ENCODE results near the gene SPEN. TPM values are rescaled to one million over a fixed set of nuclear protein-coding genes. Genes with fewer than 3 reads are reported as not detected.
"Not testable (repeated sequence)": the region's sequence is repeated elsewhere in the genome, so short reads cannot be mapped to it uniquely, and the experiment has no call there.

SPEN gene
- total RNA-seq, 1 donor from 2014 or later, result 39.4 TPM

DNA sequence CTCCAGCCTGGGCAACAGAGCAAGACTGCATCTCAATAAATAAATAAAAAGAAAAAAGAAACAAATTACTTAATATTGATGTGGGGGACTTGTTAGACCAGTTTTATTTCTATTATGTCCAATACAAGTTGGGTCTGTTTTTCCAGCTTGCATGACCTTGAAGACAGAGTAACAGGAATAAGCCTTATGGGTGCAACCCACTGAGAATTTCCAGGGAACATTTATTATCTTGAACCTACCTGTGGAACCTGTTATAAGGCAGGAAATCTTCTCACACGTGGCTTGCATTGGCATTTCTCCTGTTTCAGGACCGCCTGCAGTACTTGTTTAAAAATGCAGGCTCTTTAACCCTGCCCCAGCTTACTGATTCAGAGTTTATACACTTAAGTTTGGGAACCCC lies 64.4 kb downstream of the SPEN start:
- peaks cover 18% of the 10 kb centered on the region for H3K4me1 Mint-ChIP-seq (ENCODE audit: low read depth)
- no peak overlapping the region for H3K27ac Mint-ChIP-seq (ENCODE audit: unreplicated experiment)
- H3K9me3 Mint-ChIP-seq (ENCODE audit: low read depth), result no peaks in the 10 kb centered on the region
- no peak overlapping the region for H3K4me3 Mint-ChIP-seq (ENCODE audit: unreplicated experiment)
- H3K36me3 Mint-ChIP-seq (ENCODE audit: low read depth), result peaks cover 16% of the 10 kb centered on the region
- DNase-seq (ENCODE audit: low spot score), result no peak
- H3K27me3 Mint-ChIP-seq (ENCODE audit: low read depth), result no peaks in the 10 kb centered on the region
- TF ChIP-seq, protein P1, sequence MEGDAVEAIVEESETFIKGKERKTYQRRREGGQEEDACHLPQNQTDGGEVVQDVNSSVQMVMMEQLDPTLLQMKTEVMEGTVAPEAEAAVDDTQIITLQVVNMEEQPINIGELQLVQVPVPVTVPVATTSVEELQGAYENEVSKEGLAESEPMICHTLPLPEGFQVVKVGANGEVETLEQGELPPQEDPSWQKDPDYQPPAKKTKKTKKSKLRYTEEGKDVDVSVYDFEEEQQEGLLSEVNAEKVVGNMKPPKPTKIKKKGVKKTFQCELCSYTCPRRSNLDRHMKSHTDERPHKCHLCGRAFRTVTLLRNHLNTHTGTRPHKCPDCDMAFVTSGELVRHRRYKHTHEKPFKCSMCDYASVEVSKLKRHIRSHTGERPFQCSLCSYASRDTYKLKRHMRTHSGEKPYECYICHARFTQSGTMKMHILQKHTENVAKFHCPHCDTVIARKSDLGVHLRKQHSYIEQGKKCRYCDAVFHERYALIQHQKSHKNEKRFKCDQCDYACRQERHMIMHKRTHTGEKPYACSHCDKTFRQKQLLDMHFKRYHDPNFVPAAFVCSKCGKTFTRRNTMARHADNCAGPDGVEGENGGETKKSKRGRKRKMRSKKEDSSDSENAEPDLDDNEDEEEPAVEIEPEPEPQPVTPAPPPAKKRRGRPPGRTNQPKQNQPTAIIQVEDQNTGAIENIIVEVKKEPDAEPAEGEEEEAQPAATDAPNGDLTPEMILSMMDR (IDR thresholded peaks at IDR 0.05), result no peak

DNA sequence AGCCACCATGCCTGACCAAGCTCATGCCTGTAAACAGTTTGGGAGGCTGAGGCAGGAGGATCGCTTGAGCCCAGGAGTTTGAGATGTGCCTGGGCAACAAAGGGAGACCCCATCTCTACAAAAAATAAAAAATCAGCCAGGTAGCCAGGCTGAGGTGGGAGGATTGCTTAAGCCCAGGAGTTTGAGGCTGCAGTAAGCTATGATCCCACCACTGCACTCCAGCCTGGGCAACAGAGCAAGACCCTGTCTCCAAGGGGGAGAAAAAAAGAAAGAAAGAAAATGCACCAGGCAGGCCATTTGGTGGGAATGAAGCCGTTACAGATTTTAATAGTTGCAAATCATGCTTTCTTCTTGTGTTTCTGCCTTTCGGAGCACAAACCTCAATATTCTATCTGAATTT lies 66.1 kb downstream of the SPEN start:
- H3K9me3 Mint-ChIP-seq (ENCODE audit: low read depth); H3K27me3 Mint-ChIP-seq (ENCODE audit: low read depth); H3K4me3 Mint-ChIP-seq (ENCODE audit: unreplicated experiment); H3K27ac Mint-ChIP-seq (ENCODE audit: unreplicated experiment); DNase-seq (ENCODE audit: low spot score): not testable (repeated sequence)
- peaks cover 29% of the 10 kb centered on the region for H3K4me1 Mint-ChIP-seq (ENCODE audit: low read depth)
- peaks cover 16% of the 10 kb centered on the region for H3K36me3 Mint-ChIP-seq (ENCODE audit: low read depth)

- peaks cover 15% of the 10 kb centered on the region for H3K36me3 Mint-ChIP-seq (ENCODE audit: low read depth)
- peak overlapping the region; percentile 0 for H3K27ac Mint-ChIP-seq (ENCODE audit: unreplicated experiment)
- H3K27me3 Mint-ChIP-seq (ENCODE audit: low read depth), result no peaks in the 10 kb centered on the region
- peaks cover 39% of the 10 kb centered on the region for H3K4me1 Mint-ChIP-seq (ENCODE audit: low read depth)
- no peak overlapping the region for H3K4me3 Mint-ChIP-seq (ENCODE audit: unreplicated experiment)
- no peak for DNase-seq (ENCODE audit: low spot score)
- TF ChIP-seq, protein P1 (IDR thresholded peaks at IDR 0.05), result no peak
- H3K9me3 Mint-ChIP-seq (ENCODE audit: low read depth), result no peaks in the 10 kb centered on the region
Measured at GRCh38 chr1:15915991-15916390, 68.5 kb downstream of the SPEN start.

- Mint-ChIP-seq H3K4me3 (ENCODE audit: unreplicated experiment) (no peak overlapping the region), H3K36me3 (ENCODE audit: low read depth) (peaks cover 14% of the 10 kb centered on the region), H3K27ac (ENCODE audit: unreplicated experiment) (peak overlapping the region; percentile 88), H3K4me1 (ENCODE audit: low read depth) (peaks cover 42% of the 10 kb centered on the region), H3K27me3 (ENCODE audit: low read depth) (no peaks in the 10 kb centered on the region), H3K9me3 (ENCODE audit: low read depth) (no peaks in the 10 kb centered on the region)
- no peak for DNase-seq (ENCODE audit: low spot score)
- TF ChIP-seq, protein P1 (IDR thresholded peaks at IDR 0.05), result no peak
Measured at GRCh38 chr1:15916417-15916816, 68.9 kb downstream of the SPEN start.

GRCh38 chr1:15916916-15917315 lies 69.4 kb downstream of the SPEN start:
- H3K36me3 Mint-ChIP-seq (ENCODE audit: low read depth), result peaks cover 13% of the 10 kb centered on the region
- no peaks in the 10 kb centered on the region for H3K27me3 Mint-ChIP-seq (ENCODE audit: low read depth)
- H3K4me1 Mint-ChIP-seq (ENCODE audit: low read depth), result peaks cover 44% of the 10 kb centered on the region
- TF ChIP-seq, protein P1 (IDR thresholded peaks at IDR 0.05), result no peak
- no peaks in the 10 kb centered on the region for H3K9me3 Mint-ChIP-seq (ENCODE audit: low read depth)
- peak overlapping the region; percentile 88 for H3K27ac Mint-ChIP-seq (ENCODE audit: unreplicated experiment)
- H3K4me3 Mint-ChIP-seq (ENCODE audit: unreplicated experiment), result no peak overlapping the region
- no peak for DNase-seq (ENCODE audit: low spot score)

DNA sequence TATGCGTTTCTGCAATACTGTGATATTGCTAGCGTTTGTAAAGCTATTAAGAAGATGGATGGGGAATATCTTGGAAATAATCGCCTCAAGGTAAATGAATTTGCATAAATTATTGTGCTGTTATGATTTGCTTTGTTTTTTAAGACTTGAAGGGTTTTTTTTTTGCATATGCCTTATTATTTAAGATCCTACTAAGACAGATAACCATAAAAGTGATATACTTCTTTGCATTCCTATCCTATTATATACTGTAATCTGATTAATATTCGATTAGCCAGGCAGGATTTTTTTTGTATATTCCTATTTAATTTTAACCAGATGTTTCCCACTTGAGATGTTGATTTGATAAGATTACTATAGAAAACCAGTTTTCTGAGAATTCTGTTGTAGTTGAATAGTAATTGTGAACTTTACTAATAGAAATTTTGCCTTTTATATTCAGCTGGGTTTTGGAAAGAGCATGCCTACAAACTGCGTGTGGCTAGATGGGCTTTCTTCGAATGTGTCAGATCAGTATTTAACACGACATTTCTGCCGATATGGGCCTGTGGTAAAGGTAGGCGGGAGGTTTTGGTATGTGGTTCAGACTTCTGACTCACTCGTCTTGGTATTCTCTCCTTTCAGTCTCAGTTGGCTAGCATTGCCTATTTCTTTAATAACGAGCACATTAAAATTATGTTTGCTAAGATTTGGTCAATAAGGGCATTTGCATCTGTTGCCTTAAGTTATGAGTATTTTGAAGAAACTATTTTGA lies 71.6 kb downstream of the SPEN start:
- Mint-ChIP-seq H3K27me3 (ENCODE audit: low read depth) (no peaks in the 10 kb centered on the region), H3K9me3 (ENCODE audit: low read depth) (no peaks in the 10 kb centered on the region), H3K4me3 (ENCODE audit: unreplicated experiment) (no peak overlapping the region), H3K27ac (ENCODE audit: unreplicated experiment) (peak overlapping the region; percentile 72), H3K36me3 (ENCODE audit: low read depth) (peaks cover 14% of the 10 kb centered on the region), H3K4me1 (ENCODE audit: low read depth) (peaks cover 61% of the 10 kb centered on the region)
- TF ChIP-seq, protein P1 (IDR thresholded peaks at IDR 0.05), result no peak
- no peak for DNase-seq (ENCODE audit: low spot score)

All from chondrocyte (in vitro differentiated cells).